C4-2B (cell line): ENCODE data around the gene NRG2.

ENCODE experiments used
- H3K27ac ChIP-seq: fragments of 450-650 bp; 2 replicates; pipeline ENCODE4 v1.5.1; 2017
- ZFX ChIP-seq: fragments of 450-650 bp; IDR thresholded peaks from 2 replicates; pipeline ENCODE4 v1.6.1; 2017
- TF ChIP-seq, protein P1 (sequence below): fragments of 450-650 bp; conservative IDR thresholded peaks from 2 replicates; pipeline ENCODE4 v1.5.1; 2017; ENCODE audit warnings: mild to moderate bottlenecking

NRG2 gene

GRCh38 chr5:139804800-139805397 is 238.2 kb downstream of the NRG2 start:
- TF ChIP-seq, protein P1, sequence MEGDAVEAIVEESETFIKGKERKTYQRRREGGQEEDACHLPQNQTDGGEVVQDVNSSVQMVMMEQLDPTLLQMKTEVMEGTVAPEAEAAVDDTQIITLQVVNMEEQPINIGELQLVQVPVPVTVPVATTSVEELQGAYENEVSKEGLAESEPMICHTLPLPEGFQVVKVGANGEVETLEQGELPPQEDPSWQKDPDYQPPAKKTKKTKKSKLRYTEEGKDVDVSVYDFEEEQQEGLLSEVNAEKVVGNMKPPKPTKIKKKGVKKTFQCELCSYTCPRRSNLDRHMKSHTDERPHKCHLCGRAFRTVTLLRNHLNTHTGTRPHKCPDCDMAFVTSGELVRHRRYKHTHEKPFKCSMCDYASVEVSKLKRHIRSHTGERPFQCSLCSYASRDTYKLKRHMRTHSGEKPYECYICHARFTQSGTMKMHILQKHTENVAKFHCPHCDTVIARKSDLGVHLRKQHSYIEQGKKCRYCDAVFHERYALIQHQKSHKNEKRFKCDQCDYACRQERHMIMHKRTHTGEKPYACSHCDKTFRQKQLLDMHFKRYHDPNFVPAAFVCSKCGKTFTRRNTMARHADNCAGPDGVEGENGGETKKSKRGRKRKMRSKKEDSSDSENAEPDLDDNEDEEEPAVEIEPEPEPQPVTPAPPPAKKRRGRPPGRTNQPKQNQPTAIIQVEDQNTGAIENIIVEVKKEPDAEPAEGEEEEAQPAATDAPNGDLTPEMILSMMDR: no peak
- TF ChIP-seq ZFX: no peak
- H3K27ac ChIP-seq: no peak overlapping the region

DNA sequence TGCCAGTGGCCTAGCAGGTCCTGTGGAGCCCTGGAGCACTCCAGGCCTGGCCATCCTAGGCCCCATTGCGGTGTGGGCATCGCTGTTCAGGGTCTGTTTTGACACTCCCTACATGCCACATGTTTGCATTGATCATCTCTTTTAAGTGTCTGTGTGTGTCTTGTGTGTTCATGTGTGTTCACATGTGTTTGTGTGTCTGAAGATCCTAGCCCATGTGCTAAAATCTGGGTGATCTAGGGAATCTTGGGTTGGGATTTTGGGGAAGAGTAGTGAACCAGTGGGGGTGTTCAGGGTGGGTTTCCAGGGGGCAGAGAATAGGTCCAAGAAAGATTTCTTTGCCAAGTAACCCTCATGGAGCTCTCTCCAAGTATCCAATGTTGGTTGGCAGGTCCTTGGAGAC is 239.1 kb downstream of the NRG2 start:
- H3K27ac ChIP-seq: no peak overlapping the region
- TF ChIP-seq, protein P1: no peak
- no peak for TF ChIP-seq ZFX

GRCh38 chr5:139799359-139799758 is 243.7 kb downstream of the NRG2 start:
- H3K27ac ChIP-seq: no peak overlapping the region
- TF ChIP-seq, protein P1: no peak
- no peak for TF ChIP-seq ZFX

DNA sequence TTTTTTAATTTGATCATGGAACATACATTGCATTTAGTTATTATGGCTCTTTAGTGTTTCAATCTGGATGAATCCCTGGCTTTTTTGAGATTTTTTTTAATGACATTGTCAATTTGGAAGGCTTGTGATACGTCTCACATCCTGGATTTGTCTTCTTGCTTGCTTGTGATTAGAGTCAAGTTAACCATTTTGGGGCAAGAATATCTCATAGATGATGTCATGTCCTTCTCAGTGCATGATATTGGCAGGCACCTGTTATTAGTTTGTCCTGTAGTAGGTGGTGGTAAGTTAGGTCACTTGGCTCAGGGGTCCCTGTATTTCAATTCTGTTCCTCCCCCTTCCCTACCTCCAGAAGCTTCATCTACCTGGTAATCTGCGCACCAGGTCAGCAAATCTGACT is 244.2 kb downstream of the NRG2 start:
- TF ChIP-seq, protein P1: no peak
- TF ChIP-seq ZFX: no peak
- no peak overlapping the region for H3K27ac ChIP-seq

GRCh38 chr5:139797856-139798510 is 245.1 kb downstream of the NRG2 start:
- TF ChIP-seq, protein P1: no peak
- no peak for TF ChIP-seq ZFX
- no peak overlapping the region for H3K27ac ChIP-seq

DNA sequence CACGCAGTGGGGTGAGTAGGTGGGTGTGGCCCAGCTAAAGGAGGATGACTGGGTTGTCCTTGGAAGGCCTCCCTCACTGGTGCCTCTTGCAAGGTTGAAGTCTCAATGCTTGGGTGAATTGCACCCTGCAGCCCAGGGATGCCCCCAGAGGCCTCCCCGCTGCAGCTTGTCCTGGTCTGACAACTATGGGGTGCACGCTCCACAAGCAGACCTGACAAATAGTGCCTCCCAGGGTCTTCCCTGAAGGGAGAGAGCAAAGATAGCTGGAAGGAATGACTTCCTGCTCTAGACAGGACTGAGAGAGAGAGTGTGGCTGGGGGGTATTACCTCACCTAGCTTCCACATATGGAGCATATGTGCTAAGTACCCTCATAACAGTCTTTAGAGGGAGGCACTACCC is 245.8 kb downstream of the NRG2 start:
- TF ChIP-seq, protein P1: no peak
- no peak for TF ChIP-seq ZFX
- H3K27ac ChIP-seq: no peak overlapping the region
